DMS79 treated with DMSO at 0.1 percent for 48 hours (cell line): ENCODE measurements around the gene INPP5A.
A peak's percentile ranks its signal among the peaks of the same experiment; 100 is the strongest.
"Not testable (repeated sequence)": the region's sequence is repeated elsewhere in the genome, so short reads cannot be mapped to it uniquely, and the experiment has no call there.

Source experiments
- DNase-seq: peaks from one replicate; lab custom pipeline; 2025; lab: John Stamatoyannopoulos, UW

INPP5A gene

DNA sequence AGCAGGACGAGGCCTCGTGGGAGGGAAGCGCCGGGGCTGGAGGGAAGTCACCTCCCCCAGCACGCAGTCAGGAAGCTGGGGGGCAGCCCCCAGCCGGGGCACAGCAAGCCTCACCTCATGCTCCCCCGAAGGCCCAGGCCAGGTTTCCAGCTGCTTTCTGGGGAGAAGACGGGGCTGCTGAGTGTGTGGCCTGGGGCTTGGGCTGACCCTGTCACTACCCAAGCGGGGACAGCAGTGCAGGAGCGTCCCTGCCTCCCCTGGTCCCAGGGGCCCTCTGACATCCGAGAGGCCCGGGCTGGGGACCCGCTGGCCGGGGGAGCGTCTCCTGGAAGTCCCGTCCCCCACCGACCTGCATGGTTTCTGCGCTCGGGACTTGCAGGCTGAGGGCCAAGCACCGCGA lies 268.0 kb downstream of the INPP5A start:
- no peak for DNase-seq

DNA sequence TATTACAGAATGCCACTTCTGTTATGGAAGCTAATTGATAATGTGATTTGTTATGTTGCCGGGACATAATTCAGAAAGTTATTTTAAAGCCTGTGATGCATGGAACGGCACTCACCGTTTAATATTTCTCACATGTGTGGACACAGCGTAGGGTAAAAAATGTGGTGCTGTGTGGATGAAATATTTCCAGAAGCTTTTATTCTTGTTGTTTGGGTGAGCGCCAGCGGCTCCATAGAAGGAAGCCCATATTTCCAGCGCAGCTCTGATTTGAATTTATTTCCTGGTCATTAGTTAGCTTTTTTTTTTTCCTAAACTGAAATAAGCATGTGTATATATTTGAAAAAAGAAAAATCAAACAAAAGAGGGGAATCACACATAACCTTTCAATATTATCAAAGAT lies 268.5 kb downstream of the INPP5A start:
- DNase-seq: no peak

DNA sequence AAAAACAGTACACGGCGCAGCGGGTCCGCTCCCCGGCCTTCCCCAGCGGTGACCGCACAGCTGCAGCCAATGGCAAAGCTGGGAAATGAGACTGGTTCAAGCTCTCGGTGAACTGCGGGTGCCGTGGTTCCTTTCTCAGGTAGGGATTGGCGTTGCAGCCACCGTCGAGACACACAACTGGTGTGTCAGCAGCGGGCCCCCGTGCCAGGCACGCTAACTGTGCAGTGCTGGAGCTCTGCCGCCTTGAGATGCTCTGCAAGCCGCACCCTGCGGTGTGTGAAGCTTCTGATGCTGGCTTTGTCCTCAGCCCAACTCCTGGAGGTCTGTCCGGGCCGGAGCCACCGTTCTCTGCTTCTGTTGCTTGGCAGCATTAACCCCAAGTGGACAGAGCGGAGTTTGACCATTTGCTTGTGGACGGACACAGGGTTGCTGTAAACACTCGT lies 269.0 kb downstream of the INPP5A start:
- no peak for DNase-seq

GRCh38 chr10:132807621-132808049 lies 270.0 kb downstream of the INPP5A start:
- DNase-seq: no peak

DNA sequence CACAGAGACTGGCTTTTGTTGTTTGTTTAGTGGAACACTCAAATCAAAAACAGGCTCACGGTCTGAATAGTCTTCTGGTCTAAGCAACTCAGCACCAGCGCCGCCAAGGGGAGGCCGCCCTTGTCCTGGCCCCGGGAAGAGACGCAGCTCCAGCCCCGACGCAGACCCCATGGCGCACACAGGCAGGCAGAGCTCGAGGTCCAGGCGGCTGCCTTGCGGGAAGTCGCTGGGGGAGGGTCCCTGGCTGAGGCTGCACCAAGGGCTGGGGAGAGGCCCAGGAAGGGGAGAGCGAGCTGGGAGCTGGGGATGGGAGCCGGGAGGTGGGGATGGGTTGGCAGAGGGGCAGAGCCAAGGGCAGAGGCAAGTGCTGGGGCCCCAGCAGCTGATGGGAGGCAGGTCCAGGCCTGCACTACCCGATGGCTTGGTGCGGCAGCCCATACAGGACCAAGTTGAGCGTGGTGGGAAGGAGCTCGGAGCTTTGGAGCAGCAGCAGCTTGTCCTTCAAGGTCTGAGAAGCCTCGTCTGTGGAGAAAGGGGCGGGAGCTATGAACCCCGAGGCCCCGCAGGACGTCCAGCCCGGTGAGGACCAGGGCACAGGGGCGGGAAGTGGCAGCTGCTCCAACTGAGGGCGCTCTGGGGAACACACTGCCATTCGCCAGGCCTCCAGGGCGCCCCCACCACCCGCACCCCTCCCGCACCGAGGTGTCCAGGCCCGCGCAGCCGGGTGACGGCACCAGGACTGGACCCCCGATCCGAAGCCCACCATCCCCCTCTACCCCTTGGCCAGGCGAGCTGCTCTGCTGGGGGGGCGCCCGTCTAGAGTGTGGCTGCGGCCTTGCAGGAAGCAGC lies 271.0 kb downstream of the INPP5A start:
- DNase-seq: peak; percentile 3

- no peak for DNase-seq
These were observed 271.9 kb downstream of the INPP5A start for GRCh38 chr10:132809232-132810140.

DNA sequence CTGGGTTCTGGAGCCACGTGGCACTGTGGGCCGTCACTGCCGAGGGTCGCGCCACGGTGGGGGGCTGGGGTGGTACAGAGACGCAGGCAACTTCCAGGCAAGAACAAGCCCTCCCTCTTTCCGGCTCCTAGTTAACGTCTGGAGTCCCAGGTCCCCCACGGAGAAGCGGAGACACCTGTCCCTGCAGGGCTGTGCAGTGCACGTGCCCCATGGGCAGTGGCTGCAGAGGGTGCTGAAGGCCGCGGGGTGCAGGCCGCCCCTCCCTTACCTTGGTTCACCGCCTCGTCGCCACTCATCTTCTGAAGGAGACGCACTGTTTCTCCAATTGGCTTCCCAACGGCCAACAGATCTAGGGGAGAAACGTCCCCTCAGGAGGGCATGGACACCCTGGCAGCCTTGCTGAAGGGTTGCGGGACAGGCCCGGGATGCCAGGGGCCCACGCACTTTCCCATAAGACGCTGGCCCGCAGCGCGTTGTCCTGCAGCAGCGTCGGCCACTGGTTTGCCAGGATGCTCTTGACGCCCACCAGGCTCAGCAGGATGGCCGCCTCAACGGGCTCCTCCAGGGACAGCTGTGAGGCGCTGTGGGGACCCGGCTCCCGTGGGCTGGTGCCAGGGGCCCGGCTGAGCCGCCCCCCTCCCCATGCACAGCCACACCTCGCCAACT lies 272.7 kb downstream of the INPP5A start:
- DNase-seq: no peak

DNA sequence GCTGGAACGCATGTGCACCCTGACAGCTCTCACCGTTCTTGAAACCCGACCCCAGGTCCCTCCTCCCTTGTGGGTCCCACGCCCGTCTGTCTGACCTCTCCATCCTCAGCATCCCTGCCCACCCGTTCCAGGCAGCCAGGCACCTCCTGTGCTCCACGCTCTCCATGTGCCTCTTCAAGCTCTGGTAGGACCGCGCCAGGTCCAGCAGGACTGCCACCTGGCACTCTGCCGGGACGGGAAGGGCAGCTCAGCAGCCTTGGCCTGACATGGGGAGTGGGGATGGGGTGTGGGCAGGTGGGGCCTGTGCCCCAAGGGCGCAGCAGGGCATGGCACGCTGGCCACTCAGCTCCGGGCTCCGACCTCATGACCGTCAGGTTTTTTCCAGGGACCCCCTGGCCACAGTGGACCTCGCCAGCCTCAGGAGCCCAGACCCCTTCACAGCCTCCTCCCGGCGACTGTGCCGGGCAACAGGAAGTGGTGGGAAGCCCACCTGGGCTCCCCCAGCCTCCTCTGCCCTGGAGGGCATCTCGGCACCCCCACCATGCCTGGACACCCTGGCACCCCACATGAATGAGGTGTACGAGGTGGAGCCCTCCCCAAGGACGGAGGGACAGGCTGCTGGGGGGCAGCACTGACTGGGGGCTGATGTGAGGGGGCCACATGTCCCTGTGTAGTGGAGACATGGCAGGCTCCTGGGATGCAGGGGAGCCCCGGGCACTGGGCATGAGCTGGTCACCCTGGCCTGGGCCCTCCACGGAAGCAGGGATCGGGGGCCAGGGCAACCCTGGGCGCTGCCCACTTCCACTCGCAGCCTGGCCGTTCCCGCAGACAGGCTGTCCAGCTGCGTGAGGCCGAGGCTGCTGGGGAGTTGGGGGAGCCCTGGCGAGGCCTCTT lies 273.5 kb downstream of the INPP5A start:
- DNase-seq: no peak

GRCh38 chr10:132811891-132812481 lies 274.4 kb downstream of the INPP5A start:
- DNase-seq: no peak

GRCh38 chr10:132812520-132812919 lies 274.9 kb downstream of the INPP5A start:
- no peak for DNase-seq

DNA sequence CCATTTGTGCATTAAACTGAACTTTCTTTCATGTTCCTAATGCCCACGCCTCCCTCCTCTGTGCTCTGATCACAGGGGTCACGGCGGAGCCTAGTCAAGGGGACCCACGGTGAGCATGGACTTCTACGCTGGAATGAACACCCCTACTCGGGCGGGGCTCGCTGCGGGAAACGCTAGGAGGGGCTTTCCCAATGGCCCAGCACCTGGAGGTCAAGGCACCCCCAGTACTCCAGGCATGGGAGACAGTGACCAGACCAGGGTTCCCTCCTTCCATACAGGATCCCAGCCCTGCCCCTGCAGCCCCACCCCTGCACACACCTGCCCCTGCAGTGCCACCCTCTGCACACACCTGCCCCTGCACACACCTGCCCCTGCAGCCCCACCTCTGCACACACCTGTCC lies 275.4 kb downstream of the INPP5A start:
- DNase-seq: no peak

- DNase-seq: no peak
These were observed 276.2 kb downstream of the INPP5A start for GRCh38 chr10:132813560-132814468.

DNA sequence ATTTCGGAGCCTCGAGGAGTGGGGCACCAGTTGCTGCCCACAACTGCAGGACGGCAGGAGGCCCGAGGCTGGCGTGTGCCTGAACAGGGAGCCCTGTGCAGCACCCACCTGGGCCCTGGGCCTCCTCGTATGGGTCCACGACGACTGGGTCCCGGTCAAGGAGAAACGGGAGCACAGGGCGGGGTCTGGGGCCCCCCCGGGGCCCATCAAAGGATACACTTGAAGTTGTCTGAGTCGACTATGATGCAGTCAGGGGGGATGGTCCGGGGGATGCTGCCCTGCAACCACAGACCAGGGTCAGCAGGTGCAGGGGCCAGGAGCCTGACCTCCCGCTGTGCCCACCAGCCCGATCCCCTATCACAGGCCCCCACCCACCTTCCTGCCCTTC lies 276.9 kb downstream of the INPP5A start:
- no peak for DNase-seq

DNA sequence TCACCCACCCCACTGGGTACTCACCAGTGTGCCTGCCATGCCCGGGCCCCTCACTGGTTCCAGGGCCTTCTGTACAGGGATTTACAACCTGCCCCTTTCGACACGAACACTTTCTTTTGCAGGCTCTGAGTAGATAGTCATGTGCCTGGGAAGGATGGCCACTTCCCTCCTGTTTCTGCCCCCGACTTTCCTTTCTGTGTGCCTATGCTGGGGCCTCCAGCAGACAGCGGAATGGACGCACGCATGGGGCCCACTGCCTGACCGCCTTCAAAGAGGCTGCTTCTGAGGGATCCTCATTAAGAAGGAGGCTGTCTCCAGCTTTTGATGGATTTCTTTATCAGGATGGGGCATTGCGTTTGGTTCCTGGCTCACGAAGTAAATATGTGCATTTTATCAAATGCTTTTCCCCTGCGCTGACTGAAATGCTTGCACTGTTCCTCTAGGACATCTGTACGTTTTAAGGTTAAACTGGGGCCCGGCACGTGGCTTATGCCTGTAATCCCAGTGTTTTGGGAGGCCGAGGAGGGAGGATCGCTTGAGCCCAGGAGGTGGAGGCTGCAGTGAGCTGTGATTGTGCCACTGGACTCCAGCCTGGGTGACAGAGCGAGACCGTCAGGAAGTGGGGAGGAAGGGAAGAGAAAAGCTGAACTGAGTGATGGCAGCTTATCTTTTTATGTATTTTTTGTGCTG lies 277.7 kb downstream of the INPP5A start:
- no peak for DNase-seq

GRCh38 chr10:132816718-132817117 lies 279.1 kb downstream of the INPP5A start:
- no peak for DNase-seq

DNA sequence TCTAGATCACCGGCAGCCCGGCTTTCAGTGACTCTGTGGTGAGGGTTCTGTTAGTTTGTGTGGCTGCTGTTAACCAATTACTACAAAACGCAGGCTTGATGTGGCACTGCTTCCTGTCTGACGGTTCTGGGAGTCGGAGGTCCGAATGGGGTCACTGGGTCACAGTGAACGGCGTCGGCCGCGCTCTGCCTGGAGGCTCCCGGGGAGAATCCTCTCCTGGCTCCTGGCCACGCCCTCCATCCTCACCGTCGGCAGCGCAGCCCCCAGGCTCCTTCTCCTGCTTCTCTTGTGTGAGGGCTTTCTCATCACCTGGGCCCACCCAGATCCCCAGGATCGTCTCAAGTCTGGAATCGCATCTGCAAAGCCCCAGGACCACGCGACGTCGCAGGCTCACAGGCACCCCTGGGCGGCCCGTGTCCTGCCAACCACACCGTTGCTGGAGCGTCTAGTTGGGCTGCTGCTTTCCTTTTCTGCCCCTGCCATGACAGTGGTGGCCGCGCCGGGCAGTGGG lies 280.2 kb downstream of the INPP5A start:
- no peak for DNase-seq

DNA sequence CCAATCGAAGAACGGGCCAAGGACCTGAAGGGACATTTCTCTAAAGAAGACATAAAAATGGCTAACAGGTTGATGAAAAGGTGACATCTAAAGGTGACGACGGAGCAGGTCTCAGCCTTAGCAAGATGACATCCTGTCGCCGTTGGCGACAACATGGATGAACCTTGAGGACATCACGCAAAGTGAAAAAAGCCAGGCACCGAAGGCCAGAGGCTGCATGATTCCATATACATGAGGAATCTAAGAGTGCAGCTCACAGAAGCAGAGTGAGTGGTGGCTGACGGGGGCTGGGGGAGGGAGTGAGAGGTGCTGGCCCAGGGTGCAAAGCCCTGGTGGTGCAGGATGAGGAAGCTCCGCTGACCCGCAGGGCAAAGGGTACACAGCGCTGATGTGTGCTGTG lies 282.5 kb downstream of the INPP5A start:
- DNase-seq: no peak

GRCh38 chr10:132825783-132826523 lies 288.4 kb downstream of the INPP5A start:
- DNase-seq: not testable (repeated sequence)
